NCI-H187 (cell line): ENCODE data around the gene PRDM5.

ENCODE experiments used
- DNase-seq, 2 experiments: peaks; one replicate each; lab custom pipeline; 2025; lab: John Stamatoyannopoulos, UW

Gene PRDM5

DNA sequence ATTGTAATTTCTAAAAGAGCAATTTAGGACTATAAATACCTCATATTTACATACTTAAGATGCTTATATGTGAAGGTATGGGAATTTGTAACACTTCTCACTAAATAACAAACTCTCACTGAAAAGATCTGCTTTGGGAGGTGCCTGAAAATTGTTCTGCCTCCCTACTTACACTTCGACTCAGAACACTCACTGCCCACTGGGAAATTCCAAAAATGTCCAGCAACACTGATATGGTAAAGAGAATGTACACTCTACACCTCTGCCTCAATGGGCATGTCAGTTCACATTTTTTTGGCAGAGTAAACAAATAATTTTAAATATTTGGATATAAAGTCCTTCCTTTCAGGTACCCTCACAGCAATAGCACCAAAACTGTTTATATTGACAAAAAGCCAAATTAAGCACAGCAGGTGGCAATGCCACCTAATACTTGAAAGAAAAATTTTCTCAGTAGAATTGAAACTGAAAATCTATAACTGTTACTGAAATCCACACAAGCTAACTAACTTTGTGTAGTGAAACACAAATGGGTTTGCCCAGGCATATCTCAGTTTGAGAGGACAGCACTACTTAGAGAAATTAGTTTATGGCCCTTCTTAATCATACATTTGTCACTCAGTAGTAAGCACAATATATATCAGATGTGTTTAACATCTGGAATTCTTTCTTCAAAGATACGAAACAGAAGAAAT is 67.1 kb downstream of the PRDM5 start:
- DNase-seq: no peak

DNA sequence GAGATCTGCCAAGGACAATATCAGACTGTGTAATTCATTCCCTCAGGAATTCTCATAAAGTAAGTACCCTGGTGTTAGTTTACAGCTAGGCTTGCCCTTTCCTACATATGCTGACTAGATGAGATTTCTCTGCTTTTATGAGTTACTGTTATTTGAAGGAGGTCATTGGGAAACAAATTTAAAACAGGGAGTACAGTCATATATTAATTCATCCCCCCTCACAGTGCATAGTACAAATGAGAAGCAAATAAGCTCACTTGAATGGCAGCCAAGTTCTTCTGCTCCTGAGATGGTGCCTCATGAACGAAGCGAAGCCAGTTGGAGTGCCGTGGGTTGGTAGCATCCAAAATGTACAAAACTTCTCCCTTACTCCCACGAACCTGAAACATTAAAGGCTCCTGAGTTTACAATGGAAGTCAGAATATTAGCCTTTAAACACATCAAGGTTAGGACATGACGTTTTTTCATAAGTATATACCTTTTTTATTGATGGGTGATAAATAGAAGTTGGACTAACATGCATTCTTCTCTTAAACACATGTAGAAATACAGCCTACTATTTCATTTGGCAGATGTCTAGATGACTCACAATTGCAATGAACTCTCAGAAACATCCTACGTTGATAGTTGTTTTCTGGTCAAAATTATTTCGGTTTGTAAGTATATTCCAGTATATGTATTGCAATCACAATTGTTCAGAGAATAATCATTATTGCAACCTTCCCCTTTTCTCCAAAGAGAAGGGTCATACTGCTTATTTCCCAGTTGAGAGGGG is 69.2 kb downstream of the PRDM5 start:
- no peak for DNase-seq

DNA sequence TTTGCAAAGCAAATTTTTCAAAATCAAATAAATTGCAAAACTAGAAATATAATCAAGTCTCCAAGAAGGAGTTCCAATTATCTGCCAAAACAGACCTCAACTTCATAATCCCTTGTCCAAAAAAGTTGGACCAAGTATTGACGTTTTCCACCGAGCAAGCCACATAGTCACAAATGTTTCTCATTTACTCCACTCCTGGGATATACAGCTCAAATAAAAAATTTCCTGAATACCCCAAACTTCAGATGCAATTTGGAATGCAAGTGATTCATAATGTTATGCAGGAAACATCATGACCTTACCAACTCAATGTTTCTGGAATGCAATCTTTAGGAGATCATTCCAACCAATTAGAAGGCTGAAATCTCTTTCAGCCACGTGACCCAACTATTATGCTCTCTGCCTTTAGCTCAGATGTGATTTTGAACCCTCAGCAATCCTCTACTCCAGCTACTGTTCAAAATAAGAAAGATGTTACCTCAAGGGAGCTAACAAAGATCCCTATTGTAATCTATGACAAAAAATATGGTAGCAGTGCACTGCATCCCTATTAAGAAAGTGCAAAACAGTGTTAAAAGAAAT is 72.4 kb downstream of the PRDM5 start:
- no peak for DNase-seq

DNA sequence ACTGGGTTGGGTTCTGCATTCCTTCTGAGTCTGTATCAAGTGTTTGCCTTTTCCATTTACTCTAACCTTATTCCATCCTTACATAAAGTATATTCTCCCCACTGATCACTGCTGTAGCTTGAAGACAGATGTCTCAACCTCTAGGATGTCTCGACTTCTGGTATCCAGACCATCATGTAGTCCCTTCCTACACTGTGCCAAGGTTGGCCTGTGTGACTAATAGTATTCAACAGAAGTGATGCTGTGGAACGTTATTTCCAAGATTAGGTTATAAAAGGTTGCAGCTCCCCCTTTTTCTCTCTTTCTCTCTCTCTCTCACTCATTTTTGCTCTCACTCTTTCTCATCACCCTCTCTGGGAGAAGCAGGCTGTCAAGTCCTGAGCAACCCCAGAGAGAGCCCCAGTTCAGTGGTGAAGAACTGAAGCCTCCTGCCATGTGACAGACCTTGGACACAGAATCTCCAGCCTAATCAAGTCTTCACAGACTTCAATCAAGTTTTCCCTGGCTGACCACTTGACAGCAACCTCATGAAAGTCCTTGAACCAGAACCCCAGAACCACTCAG is 75.4 kb downstream of the PRDM5 start:
- DNase-seq: no peak

DNA sequence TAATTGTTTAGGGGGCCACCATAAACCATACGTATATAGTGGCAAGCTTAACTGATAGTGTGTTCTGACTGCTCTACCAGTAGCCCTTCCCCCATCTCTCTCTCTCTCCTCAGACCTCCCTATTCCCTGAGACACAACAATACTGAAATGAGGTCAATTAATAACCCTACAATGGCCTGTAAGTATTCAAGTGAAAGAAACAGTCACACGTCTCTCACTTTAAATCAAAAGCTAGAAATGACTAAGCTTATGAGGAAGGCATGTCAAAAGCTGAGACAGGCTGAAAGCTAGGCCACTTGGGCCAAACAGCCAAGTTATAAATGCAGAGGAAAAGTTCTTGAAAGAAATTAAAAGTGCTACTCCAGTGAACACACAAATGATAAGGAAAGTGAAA is 78.0 kb downstream of the PRDM5 start:
- DNase-seq: no peak

DNA sequence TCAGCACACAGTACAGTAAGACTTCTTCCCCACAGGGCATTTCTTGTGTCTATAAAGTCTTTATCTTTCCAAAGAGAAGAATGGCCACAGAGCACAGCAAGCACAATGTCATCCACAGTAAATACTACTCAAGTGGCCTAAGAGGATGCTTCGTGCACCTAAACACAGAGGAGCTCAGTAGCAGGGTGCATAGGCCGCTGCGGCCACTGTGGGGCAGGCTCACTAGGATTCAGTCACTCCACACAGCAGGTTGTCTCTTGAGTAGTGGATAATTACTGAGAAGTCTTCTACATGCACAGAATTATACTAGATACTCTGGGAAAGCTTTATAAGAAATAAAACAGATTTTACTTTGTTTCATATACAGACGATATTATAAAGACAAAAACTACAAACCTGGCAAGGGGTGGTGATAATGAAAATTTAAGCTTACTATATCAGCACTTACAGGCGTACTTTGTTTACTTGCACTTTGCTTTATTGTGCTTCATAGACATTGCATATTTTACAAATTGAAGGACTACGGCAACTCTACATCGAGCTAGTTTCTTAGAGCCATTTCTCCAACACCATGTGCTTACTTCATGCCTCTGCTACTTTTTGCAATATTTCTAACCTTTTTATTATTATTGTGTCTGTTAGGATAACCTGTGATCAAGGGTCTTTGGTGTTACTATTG is 78.5 kb downstream of the PRDM5 start:
- no peak for DNase-seq

DNA sequence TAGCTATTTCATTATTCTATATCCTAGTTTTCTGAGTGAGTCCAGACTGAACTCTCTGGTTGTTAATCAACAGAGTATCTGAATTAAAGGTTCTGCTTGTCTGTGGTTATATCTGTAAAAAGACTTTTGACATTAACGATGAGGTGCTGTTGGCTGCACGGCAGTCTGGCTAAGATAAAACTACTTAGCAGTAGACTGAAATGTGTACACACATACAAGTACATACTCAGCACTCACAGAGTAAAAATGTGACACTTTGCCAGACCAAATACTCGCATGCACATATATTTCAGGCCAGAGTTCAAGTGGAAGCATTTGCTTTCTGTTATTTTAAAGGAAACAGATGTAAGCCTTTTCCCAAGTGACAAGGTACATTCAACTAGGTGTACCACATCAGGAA is 80.5 kb downstream of the PRDM5 start:
- DNase-seq: no peak

DNA sequence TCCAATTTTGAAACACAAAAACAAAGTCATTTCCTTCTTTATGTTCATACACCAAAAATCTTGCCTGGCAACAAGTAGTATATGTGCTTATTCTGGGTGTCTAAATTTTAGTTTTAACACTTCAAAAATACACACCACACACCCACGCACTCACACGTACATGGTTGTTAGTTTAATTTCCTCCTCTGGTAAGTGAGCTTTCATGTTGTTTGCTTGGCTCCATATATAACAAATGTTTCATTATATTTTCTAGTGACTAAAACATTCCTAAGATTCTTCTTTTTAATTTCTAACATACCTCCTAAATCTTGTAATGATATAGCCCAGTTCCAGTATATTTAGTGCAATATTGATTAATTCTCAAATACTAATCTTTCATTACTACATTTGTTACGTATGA is 80.9 kb downstream of the PRDM5 start:
- DNase-seq: no peak

DNA sequence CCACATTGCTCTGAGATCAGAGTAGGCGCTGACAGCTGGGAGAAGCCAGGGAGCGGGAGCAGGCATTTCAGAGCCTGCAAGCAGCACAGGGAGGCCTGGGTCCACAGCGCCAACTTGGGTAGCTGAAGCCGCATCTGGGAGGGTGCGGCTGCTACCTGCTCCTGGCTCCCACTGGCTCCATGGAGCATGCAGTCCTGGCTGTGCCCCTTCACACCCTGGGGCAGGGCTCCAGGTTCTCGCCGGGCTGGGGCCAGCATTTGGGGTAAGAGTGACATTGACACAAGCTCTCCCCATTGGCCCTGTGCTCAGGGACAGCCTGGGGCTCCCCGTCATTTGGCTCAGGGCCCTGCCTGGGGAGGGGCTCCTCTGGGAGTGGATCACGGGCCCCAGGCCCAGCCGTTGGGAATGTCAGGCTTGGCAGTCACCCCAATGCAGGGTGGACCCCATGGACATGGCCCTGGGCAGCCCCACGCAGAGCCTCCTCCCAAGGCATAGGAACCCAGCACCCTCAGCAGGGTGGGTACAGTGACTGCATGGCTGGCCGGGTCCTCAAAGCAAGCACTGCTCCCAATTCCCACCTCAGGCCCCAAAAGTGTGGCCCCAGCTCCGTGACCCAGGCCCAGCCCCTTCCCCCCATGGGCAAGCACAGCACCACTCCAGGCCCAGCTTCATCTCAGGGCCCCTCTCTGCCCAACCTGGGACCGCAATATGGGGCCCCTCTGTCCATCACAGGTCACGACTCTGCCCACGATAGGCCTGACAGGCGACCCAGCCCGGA is 82.4 kb downstream of the PRDM5 start:
- no peak for DNase-seq

DNA sequence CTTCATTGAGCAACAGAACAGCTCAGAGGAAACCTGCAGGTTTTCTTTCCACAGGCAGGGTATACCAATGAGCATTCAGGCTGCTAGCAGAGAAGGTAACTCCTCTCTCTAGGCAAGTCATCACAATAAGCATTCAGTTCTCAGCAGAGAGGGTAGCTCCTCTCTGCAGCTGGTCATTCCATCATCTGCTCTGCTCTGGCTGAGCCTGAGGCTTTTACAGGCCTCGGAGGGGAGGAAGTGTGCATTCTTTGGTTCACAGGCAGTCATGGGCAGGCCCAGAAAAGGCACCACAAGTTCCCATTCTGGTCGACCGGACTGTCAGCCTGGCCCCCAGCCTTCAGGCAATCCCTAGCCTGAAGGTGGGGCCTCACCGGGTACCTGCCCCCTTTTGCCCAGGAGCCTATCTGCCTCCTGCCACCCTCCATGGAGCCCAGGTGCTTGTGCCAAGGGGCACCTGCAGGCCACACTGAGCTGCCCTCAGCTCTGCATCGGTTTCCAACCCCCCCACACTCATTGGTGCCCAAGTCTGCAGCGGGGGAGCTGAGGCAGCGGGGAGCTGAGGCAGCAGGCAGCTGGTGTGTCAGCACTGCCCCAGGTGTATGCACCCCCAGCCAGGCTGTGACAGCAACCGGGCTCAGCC is 83.1 kb downstream of the PRDM5 start:
- DNase-seq: no peak

DNA sequence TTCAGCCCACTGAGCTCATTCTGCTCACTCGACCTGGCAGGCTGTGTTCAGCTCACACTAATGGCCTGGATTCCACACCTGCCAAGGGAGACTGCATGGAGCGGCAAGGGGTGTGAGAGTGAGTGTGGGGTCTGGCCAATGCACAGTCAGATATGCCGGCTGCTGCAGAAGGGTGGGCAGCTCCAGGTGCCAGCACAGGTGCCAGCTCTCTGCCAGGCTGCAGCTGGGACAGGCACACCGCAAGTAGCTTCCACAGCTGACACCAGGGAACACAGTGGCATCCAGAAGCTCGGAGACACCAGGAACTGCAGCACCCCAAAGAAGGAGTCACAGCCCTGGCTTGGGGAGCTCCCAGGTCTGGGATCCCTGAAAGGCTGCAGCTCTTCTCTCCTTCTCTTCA is 83.7 kb downstream of the PRDM5 start:
- no peak for DNase-seq

DNA sequence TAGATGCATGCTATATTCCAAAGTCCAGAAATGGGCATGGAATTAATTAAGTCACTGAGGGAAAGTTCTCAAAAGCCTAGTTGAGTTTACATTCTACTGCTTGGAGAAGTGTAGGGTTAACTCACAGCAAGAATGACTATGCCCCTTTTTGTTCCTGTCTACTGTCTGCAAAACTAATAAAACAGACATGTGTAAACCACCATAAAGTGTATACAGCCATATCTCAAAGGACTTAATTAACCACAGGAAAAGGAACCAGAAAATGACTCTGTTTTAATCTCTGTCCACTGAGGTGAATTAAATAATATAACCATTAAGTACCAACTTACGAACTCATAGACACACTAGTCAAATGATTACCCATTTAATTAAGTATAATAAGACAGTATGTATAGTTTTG is 84.9 kb downstream of the PRDM5 start:
- DNase-seq: no peak

DNA sequence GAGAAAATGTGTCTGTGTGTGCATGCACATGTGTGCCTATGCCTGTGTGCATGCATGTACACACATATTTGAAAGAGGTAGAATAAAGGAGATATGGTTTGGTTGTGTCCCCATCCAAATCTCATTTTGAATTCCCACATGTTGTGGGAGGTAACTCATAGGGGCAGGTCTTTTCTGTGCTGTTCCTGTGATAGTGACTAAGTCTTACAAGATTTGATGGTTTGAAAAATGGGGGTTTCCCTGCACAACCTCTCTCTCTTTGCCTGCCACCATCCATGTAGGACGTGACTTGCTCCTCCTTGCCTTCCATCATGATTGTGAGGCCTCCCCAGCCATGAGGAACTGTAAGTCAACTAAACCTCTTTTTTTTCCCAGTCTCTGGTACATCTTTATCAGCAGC is 87.2 kb downstream of the PRDM5 start:
- DNase-seq: no peak

DNA sequence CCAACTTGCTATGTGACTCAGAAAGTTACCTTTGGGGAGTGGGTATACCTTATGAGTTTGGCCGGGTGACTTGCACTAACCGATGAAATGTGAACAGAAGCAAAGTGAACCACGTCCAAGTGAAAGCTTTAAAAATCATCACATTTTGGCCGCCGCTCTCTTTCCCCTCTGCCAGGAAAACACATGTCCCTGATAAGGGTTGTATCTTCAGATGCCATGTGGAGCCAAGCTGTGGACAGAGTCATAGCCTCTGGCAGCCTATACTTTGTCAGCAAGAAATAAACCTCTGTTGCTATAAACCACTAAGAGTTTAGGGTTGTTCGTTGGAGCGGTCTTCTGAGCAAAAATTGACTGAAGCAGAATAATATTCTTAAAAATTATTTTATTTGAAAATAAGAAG is 92.3 kb downstream of the PRDM5 start:
- no peak for DNase-seq

DNA sequence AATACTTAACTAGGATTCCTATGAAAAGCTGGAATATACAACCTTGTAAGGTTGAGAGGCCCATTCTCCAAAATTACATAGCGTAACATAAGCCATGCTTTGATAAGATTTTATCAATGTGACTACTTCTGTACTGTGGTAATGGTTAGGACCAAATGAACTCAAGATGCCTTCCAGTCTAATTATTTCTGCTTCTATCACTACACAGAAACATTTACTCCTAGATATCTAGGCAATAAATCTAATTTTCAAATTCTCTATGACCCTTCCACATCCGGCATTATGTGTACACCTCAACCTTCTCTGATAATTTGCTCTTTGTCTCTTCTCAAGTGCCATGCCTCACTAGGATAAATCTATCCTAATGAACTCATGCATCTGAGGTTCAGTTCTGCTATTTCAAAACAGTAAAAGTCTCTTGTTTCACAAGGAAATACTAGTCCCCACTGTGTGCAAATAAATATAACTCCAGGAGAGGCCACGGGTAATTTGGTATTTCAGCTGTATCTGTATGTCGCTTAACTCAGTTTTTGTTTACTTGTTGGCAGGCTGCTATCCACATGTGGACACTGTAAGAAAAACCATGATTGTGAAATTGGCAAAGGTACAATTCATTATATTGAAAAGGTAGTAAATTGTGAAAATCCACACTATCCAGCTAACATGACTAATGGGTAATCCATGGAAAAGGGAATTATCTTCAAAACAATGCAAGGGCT is 93.3 kb downstream of the PRDM5 start:
- no peak for DNase-seq

DNA sequence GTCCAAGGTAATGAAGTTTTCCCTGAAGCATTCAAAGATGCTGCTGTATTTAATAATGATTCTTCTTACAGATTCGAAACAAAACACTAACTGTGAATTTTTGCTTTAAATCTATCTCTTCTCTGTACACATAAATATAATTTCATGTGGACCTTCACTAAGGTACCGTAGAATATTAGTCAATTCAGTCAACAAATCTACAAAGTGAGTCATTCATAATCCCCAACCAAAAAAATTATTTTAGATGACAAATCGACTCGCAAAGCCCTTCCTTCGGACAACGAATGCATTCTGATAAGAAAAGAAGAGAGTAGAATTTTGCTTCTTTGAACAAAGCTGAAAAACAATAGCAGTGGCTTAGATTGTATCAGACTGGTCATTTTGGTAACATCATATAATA is 95.7 kb downstream of the PRDM5 start:
- no peak for DNase-seq

DNA sequence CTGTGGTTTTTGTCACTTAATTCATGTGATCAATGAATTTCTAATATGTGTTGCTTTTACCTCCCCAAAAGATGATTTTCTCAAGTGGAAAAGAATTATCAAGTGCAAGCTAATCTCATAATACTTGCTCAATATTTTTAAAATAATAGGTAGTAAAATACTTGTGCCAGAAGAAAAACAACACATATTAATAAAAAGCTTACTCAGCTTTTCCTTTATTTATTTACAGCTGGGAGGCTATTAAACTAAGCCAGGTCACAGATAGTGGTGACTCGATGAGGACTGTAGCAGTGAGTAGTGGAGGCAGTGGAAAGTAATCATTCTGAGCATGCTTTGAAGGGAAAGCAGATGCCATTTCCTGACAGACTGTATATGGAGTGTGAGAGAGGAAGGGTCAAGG is 96.1 kb downstream of the PRDM5 start:
- DNase-seq: no peak

DNA sequence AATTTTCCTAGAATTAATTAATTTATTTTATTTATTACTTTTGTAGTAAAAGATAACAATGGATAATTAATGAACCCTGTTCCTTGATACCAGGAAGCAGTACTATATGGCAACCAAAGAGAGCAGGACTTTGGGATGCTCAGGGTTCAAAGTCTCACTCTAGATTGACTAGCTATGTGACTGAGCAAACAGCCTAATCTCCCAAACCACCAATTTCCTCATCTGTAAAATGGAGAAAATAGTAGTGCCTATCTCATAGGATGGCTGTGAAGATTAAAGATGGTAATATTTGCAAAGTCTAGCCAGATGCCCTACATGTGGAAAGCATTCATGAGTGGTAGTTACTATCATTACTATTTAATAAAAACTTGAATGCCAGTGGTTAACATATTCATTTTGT is 97.6 kb downstream of the PRDM5 start:
- no peak for DNase-seq

DNA sequence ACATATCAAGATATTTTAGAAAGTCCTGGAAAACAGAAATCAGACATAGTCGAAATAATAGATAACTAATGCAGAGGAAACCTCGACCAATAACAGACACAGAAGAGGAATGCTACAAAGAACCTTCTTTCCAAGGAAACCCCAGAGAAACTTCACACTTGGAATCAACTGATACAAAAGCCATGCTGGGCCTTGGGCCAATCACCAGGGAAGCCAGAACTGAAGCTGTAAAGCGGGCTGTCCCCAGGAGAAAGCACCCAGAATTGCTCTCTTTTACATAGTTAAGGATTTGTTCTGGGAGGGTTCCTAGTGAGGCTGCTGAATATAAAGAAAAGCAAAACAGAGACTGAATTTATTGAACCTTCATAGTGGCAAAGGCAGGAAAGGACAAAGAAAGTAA is 100.5 kb downstream of the PRDM5 start:
- no peak for DNase-seq

DNA sequence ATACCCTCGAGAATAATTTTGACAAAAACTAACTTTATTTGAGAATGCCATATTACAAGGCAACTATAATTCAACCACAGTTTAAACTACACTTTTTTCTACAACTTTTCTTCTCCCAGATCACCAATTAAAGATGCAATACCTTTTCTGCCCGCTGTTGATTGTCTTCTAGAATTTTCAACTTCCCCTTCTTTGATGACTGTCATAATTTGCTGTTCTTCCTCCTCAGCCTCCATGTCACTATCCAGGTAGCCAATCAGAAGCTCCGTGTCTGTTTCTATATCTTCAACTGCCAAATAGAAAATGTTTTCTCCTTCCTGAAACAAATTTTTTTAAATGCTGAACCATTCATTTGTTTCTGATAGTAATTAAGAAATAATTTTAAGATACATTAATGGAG is 101.5 kb downstream of the PRDM5 start:
- no peak for DNase-seq
